NCI-H226 (cell line): ENCODE measurements around the gene AFAP1L1.

ENCODE experiments used
- DNase-seq: peaks from one replicate; pipeline ENCODE4 v3.0.0-alpha.2; 2015

The AFAP1L1 gene

DNA sequence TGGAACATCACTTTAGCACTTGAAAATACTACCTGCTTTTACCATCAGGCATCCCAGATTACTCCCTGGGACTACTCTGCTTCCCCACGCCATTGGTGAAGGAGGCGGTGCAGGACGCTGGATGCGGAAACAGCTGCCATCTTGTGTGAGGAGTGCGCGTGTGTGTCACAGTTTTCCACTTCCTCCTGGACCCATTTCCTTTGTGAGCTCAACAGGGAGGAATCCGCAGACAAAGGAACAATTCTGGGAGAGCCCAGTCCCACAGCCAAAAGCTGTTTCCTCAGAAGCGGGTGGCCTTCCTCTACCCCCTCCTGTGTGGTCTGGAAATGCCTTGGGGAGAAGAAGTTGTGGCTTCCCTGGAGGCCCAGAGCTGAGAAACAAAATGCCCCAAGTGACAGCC lies 16.8 kb downstream of the AFAP1L1 start:
- no peak for DNase-seq

DNA sequence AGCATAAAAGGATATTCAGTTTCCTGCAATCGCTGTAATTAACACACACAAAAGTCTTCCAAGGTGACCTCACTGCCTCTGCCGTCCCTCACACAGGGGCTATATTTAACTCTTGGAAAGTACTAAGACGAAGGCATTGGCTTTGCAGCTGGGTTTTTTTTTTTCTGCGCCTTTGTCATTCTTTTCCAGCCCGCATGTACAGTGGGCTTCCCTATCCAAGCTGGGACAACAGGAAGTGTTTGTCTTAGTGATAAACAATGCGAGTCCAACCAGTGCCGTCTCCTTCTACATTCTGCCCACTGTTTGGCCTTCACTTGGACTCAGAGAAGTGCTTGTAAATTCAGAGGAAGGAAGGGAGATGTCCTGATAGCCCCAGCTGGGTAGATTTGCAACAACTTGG lies 17.6 kb downstream of the AFAP1L1 start:
- no peak for DNase-seq

DNA sequence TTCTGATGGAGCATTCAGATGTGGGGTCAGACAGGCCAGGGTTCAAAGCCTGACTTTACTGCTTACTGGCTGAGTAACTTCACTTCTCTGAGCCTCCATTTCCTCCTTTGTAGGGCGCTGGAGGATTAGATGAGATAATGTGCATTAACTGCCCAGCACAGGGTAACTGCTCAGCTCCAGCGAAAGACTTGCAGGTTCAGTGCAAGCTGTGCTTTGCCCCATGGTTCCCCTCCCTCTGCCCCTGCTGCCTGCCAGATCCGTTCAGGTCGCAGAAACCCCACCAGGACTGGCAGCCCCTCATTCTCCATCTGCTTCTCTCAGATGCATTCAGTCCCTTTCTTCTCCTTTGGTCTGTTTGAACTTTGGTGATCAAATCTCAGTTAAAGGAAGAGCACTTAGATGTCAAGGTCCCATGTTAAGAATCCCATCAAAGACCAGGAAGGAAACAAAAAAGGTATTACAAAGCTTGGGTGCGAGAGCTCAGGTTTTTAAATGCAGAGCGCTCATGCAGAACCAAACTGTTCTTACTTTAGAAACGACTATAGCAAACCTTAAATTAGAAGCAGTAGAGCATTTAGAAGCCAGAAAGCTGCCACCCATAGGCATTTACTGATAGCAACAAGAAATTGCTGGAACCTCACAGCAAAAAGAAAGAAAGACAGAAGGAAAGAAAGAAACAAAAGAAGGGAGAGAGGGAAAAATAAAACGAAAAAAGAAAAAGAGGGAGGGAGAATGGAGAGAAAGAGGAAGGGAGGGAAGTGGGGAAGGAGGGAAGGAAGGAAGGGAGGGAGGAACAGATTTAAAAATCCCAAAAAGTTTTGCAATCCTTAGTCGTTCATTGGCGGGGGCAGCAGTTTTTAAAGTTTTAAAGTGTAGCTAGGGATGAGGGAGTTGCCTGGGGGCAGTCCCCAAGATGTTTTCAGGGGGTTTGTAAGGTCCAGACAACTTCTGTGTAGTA lies 23.5 kb downstream of the AFAP1L1 start:
- DNase-seq, result no peak

DNA sequence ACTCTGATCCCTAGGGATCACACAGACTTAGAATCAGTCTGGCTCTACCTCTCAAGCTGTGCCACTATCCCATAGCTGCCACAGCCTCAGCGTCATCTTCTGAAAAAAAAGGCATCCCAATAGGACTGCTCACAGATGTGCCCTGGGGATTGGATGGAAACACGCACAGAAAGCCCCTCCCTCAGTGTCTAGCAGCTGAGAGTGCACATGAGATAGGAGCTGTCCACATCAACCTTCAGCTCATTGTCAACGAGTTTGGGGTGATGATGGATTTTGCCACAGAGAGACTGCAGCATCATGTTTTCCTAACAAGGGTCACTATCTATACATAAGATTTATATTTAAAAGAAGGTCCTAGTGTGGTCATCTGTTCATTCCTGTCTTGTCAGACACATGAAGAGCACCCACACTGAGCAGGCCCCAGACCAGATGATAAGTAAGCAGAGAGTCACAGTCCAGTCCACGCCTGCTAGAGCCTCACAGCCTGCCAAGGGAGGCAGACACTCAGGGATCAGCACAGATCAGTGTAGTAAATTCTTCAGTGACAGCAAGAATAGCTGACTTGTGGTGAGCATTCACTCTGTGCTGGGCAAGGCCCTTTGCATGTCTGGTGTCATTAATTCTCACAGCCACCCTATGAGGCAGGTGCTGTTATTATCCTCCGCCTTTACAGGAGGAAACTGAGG lies 25.8 kb downstream of the AFAP1L1 start:
- DNase-seq, result no peak

DNA sequence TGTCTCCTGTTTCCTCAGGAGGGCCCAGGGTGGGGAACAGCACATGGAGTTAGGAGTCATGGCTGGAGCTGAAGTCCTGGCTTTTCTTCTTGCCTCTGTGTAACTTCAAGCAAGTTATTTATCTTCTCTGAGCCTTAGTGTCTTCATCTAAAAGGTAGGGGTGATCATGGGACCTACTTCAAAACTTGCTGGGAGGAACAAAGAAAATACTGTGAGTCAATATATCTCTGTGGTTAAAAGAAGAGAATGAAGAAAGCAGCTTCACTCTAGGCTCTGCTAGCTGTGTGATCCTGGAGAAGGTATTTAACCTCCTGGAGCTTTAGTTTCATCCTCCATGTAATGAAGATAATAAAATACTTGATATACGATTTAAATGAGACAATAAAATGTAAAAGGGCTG lies 26.5 kb downstream of the AFAP1L1 start:
- no peak for DNase-seq

DNA sequence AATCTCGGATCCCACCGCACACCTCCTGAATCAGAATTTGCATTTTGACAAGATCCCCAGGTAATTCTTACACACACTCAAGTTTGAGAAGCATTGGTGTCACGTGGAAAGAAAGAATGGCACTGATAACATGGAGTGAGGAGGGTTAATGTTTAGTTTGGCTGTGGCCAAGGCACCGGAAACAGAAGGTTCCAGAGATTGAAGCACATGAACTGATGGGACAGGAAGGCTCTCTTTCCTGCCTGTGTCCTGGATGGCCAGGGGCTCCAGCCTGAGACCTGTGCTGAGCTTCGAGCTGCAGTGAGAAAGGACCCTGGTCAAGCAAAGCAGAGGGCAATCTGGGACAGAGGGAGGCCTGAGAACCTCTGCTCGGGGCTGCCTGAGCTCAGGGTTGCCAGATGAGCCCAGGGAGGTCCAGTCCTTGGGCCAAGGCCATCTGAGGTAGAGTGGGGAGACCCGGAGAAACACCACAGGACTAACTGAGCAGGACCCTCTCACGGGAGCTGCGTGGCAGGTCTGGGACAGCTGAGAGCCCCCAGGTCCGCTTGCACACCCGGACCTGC lies 27.3 kb downstream of the AFAP1L1 start:
- no peak for DNase-seq

DNA sequence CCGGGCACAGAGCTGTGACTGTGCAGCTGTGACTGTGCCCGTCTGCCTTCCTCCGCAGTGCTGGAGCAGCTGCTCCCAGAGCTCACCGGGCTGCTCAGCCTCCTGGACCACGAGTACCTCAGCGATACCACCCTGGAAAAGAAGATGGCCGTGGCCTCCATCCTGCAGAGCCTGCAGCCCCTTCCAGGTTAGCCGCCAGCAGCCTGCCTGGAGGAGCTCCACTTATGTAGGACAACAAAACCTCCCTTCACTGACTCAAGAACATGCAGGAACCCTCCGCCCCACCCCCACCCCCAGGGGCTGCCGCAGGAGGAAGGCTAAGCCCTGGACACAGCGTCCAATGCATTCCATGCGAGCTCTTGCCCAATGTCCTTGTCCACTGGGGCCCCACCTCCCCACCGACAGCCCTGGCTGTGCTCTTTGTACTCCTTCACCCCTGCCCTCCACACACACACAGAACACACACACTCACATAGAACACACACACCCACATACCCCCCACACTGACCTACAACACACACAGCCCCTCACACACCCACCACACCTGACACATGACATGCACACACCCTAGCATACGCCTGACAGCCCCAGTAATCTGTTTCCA lies 27.9 kb downstream of the AFAP1L1 start:
- DNase-seq, result no peak

DNA sequence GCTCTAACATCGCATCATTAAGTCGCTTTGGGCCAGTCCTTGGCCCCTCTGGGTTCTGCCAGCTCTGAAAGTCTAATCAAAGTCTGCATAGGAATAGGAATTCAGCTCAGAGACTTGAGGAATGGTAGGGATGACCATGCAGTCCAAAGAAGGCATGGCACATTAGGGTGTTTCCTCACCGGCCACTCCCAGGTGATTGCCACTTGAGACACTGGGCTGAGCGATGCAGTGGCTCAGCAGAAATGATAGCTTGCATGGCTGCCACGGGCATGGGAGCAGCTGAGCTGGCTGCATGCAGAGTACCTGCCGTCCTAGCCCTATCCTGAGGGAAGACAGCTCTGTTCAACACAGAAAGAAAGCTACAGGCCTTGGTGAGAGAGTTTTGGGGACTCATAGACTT lies 28.8 kb downstream of the AFAP1L1 start:
- no peak for DNase-seq

DNA sequence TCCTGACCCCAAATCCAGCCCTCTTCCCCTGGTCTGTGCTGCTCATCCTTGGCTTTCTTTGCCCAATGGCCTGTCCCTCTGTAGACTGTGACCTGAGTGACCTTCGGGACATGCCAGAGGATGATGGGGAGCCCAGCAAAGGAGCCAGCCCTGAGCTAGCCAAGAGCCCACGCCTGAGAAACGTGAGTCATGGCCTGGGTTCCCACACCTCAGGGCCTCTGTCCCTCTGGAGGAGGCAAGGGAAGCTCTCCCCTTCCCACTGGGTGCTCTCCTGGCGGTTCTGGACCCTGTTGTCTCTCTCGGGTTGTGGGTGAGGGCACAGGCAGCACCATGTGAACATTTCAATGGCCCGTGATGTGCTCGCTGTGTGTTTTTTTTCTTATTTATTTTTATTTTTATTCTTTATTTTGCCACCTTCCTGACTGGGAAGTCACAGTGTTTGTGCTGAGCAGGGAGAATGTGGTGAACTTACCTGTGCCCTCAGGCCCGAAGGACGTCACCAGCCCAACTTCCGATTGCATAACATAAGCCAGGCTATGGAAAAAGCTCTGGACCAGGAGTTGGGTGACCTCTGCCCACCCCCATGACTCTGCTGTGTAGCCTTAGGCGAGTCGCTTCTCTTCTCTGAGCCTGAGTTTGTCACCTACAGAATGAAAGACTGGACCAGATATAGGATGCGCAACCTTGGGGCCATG lies 29.5 kb downstream of the AFAP1L1 start:
- no peak for DNase-seq

DNA sequence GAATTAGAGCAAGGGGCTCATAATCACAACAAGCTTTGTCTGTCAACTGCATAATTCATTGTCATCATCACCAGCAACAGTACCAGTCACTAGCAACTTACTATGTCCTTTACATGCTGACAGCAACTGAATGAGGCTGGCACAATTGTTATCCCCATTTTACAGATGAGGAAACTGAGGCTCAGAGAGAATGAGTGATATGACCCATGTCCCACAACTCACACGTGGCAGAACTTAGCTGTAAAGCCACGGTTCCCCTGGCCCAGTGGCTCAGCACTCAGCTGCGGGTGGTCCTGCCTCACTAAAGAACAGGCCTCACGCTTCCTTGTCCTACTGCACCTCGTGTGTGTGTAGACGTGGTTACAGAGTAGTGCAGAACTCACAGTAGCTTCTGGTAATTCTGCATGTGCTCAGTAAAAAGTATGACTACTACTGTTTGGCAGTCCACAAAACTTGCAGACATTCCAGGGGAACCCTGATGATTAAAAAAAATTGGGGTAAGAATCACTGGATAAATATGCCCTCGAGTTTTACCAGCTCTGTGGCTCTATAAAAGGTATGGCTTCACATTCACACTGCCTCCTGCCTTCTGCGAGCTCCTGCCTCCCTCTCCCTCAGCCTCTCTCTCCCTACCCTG lies 30.2 kb downstream of the AFAP1L1 start:
- DNase-seq, result peak; percentile 16

DNA sequence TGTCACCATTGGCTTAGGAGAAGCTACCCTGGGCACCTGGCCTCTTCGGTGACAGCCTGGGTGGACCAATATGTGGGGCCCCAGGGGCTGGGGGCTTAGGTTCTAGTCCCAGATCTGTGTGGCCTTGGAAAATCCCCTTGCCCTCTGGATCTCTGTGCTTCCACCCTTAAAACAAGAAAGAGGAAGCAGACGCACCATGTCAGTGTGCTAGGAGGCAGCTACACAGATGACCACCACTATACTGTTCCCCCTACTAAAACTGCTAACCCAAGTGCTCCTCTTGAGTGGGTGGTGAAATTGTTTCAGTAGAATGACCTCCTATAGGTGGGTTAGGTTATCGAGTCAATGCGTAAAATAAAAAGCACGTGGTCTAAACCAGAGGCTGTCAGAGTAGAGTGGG lies 31.0 kb downstream of the AFAP1L1 start:
- no peak for DNase-seq

DNA sequence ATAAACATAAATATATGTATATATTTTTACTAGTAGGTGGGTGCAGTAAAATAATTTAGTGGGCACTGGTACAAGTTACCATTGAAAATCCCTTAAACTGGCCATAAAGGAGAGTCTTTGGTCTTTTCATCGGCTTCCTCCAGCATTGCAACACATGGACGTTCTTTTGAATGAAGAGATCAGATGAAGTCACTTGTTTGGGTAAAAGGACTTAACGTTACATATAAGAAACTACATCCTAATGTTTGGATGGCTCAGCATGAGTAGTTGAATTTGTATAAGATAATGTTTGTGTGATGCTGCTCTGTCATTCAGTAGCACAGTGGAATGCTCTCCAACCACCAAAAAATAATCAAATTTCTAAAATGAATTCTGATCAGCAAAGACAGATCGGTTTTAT lies 31.6 kb downstream of the AFAP1L1 start:
- DNase-seq, result no peak

DNA sequence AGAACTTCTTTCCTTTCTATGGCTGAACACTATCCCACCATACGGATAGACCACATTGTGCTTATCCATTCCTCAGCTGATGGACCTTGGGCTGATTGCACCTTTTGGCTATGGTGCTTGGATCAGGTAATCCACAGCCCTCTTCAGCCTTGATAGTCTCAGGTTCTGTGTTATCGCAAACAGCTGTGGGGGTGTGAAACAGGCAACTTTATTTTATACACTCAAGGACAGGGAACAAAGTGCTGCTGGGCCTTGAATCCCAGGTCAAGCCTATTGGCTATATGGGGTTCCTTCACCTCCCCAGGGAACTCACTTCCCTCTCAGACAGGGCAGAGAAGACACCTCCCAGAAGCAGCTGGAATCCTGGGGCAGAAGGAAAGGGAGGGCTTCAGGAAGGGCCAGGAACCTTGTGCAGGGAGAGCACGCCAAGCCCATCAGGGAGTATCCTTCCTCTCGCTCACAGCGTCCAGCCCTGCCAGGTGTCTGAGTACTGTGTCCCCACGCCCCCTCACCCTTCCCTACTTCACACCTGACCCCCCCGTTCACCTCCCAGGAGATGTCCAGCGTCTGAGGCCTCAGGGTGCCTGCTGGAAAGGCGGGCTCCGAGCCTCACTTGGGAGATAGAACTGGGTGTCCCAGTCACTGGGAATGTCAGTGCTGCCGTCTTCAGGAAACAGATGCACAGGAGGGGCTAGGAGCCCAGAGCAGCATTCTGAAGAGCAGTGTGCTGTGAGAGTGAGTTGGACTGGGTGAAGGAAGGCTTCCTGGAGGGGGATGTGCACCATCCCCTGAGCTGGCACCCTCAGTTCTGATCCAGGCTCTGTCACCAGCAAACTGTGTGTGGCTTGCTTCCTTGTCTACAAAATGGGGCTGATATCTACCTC lies 32.8 kb downstream of the AFAP1L1 start:
- no peak for DNase-seq

DNA sequence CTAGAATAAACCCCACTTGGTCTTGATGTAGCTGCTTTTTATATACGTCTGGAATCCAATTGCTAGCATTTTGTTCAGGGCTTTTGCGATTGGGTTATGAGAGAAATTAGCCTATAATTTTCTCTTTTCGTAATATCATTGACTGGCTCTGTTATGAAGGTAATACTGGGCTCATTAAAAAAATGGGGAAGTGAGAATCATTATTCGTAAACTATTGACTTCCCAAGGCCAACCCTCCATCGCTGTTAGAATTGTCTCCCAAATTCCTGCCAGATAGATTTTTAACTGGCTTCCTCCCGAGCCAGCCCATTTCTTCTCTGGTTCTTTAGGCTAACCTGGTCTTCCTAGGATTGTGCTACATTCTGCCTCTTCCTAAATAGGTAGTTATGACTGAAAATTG lies 37.7 kb downstream of the AFAP1L1 start:
- DNase-seq, result no peak

DNA sequence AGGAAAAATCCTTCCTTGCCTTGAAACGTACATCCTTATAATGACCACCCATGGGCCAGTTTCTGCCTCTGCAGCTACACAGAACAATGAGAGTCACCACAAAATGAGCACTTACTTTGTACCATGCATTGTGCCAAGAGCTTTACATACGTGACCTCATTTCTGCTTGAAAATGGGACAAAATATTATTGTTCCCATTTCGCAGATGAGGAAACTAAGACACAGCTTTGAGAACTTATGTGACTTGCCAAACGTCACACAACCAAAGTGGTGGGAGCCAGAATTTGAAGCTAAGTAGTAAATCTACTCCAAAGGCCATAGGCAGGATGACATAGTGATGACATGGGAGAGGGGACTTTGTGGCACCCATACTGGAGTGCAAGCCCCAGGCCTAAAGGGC lies 38.8 kb downstream of the AFAP1L1 start:
- DNase-seq, result no peak

DNA sequence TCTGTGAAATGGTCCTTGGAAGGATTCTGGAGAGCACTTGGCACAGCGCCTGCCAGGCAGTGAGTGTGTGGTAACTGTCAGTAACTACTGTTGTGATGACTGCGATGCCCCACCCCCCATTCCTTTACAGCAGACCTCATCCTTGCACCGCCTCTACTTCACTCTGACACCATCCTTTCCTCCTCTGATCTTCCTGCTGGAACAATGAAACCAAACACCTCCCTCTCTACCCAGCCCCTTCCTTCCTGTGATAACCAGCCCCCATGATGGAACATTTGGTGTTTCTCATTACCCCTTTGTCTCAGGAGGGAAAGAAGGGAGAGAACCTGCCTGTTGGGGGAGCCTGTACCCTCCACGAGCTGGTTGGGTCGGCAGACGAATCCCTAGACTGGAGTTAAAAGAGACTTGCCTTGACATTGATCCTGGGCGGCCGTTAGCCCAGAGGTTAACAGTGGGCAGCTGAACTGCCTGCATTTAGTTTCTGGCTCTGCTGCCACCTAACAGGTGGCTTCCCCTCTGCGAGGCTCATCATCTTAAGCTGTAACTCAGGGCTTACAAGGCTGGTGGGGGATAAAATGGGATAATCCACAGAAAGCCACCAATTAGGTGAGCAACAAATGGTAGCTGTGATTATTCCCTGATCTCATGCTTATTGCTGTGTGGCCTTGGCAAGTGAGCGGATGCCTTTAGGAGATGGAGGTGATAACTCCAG lies 39.4 kb downstream of the AFAP1L1 start:
- peak; percentile 59 for DNase-seq

DNA sequence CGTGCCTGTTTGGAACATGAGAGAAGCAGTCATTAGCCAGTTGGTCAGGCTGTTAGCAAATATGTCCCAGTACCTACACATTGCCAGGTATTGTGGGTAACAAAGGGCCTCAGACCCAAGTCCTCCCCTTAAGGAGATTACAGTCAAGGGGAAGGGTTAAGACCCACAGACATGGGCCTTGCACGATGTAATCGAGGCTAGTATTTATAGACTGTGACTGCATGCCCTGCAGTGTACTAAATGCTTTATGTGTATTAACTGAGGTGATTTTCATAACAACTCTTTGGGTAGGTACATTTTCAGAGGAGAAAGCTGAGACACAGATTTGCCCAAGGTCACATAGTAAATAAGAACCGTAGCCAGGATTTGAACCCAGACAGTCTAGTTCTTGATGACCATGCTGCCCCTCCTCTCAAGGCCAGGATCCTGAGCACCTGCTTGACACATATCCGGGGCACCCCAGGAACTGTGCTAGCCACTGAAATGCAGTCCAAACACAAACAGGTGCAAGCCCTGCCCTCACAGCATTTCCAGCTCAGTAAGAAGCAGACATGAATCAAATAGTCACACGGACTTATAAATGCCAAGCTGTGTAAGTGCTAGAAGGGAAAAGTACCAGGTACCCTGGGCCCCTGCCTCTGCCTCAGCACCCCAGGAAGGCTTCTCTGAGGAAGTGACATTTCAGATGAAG lies 41.6 kb downstream of the AFAP1L1 start:
- DNase-seq, result no peak

DNA sequence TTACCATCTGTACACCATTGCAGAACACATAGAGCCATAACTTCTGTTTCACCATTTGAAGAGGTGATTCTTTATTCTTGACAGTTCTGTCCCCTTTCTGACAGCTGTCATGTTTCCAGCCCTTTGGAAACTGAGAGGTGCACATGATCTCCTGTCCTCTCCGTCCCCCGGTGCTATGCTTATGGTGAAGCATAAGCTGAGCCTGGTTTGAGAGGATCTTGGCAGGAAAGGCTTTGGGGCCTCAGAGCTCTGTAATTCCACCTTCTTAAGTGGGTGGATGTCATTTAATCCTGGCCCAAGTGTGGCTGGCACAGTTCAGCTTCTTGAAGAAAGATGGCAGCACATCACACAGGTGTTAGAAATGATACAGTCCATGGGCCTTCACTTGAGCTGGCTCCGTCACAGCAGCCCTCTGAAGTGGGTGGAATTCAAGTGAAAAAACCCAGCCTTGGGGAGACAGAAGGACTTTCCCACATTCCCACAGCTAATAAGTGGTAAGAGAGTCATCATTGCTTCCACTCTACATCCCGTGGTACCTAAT lies 43.0 kb downstream of the AFAP1L1 start:
- no peak for DNase-seq

DNA sequence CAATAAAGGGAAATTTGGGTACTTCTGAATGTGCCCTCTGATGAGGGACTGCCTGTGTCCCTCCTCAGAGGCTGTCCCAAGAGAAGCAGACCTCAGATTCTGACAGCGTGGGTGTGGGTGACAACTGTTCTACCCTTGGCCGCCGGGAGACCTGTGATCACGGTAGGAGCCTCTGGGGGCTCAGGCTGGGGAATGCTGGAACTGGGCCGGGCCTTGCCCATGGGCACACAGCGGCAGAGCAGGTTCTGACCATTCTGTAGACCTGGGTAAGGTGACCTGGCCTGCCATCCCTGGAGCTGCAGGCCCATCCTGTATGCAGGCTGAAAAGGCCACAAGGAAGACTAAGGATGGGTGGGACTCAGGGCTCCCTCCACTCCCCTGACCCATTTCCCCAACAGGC lies 44.1 kb downstream of the AFAP1L1 start:
- DNase-seq, result no peak
